Loucy (cell line): ENCODE measurements around the gene CDYL2.
A peak's percentile ranks its signal among the peaks of the same experiment; 100 is the strongest.

Experiments
- H2AFZ ChIP-seq: fragments of 200-600 bp; sonication (generic); 2 replicates; pipeline ENCODE4 v1.6.0; 2016; ENCODE audit warnings: antibody characterized with exemption, mild to moderate bottlenecking, low read length, moderate library complexity
- H3F3A ChIP-seq: fragments of 200-600 bp; 2 replicates; pipeline ENCODE4 v1.6.0; 2016; ENCODE audit warnings: antibody characterized with exemption, low read depth, mild to moderate bottlenecking
- H3K27me3 ChIP-seq: fragments of 200-600 bp; sonication (generic); 2 replicates; pipeline ENCODE4 v1.6.1; 2014; ENCODE audit warnings: low read length, mild to moderate bottlenecking; ENCODE audit not compliant: insufficient read depth, poor library complexity, severe bottlenecking
- H3K36me3 ChIP-seq: fragments of 200-600 bp; sonication (generic); 2 replicates; pipeline ENCODE4 v1.6.1; 2016; ENCODE audit warnings: low read length; ENCODE audit not compliant: insufficient read depth
- H3K4me1 ChIP-seq: fragments of 200-600 bp; sonication (generic); 2 replicates; pipeline ENCODE4 v1.5.1; 2014; ENCODE audit warnings: low read length, mild to moderate bottlenecking; ENCODE audit not compliant: insufficient read depth, poor library complexity, severe bottlenecking
- H3K4me2 ChIP-seq: fragments of 200-600 bp; sonication (generic); 2 replicates; pipeline ENCODE4 v1.6.0; 2014; ENCODE audit warnings: antibody characterized with exemption, low read length, low read depth, mild to moderate bottlenecking; ENCODE audit not compliant: poor library complexity, severe bottlenecking
- H3K4me3 ChIP-seq: fragments of 200-600 bp; sonication (generic); 2 replicates; pipeline ENCODE4 v1.5.1; 2014; ENCODE audit warnings: low read length, mild to moderate bottlenecking, mixed read lengths; ENCODE audit not compliant: poor library complexity, severe bottlenecking
- H3K79me2 ChIP-seq: fragments of 200-600 bp; sonication (generic); 2 replicates; pipeline ENCODE4 v1.6.1; 2014; ENCODE audit warnings: low read length; ENCODE audit not compliant: insufficient read depth
- H3K9ac ChIP-seq: fragments of 200-600 bp; sonication (generic); 2 replicates; pipeline ENCODE4 v1.6.0; 2014; ENCODE audit warnings: mild to moderate bottlenecking, low read depth, low read length, moderate library complexity; ENCODE audit not compliant: poor library complexity, severe bottlenecking
- H3K9me2 ChIP-seq: fragments of 200-600 bp; sonication (generic); replicated peaks from 2 replicates; pipeline ENCODE4 v1.6.1; 2016; ENCODE audit warnings: low read depth, low read length, mixed read lengths
- H3K9me3 ChIP-seq: fragments of 200-600 bp; sonication (generic); 2 replicates; pipeline ENCODE4 v1.6.1; 2014; ENCODE audit warnings: mild to moderate bottlenecking, antibody characterized with exemption, low read length, low read depth; ENCODE audit not compliant: insufficient read depth
- H4K20me1 ChIP-seq: fragments of 200-600 bp; sonication (generic); 2 replicates; pipeline ENCODE4 v1.6.0; 2014; ENCODE audit warnings: antibody characterized with exemption, low read length, mild to moderate bottlenecking; ENCODE audit not compliant: insufficient read depth, poor library complexity, severe bottlenecking
- CTCF ChIP-seq: fragments of 200-600 bp; sonication (generic); conservative IDR thresholded peaks from 2 replicates; pipeline ENCODE4 v1.5.1; 2014; ENCODE audit warnings: mild to moderate bottlenecking, antibody characterized with exemption, low read length
- EZH2phosphoT487 ChIP-seq: fragments of 200-600 bp; IDR thresholded peaks from 2 replicates; pipeline ENCODE4 v1.6.1; 2018; ENCODE audit warnings: antibody characterized with exemption, mild to moderate bottlenecking, moderate library complexity, borderline replicate concordance

The CDYL2 gene

GRCh38 chr16:80554033-80554432, 250.4 kb downstream of the CDYL2 start:
- H3K36me3 ChIP-seq: no peaks in the 10 kb centered on the region
- H3K27me3 ChIP-seq: no peaks in the 10 kb centered on the region
- H3F3A ChIP-seq: 0 out of 2 replicates have a peak, but pooled peaks cover 3% of the 10 kb centered on the region
- H3K4me1 ChIP-seq: peaks cover 44% of the 10 kb centered on the region
- H3K9ac ChIP-seq: peak overlapping the region; percentile 49
- H3K79me2 ChIP-seq: no peaks in the 10 kb centered on the region
- peak overlapping the region; percentile 66 for H3K4me2 ChIP-seq
- H2AFZ ChIP-seq: no peak overlapping the region
- no peaks in the 10 kb centered on the region for H3K9me2 ChIP-seq
- H3K9me3 ChIP-seq: no peaks in the 10 kb centered on the region
- peak overlapping the region; percentile 46 for H3K4me3 ChIP-seq
- TF ChIP-seq EZH2phosphoT487 (no peak), CTCF (no peak)
- no peaks in the 10 kb centered on the region for H4K20me1 ChIP-seq

GRCh38 chr16:80552277-80552676, 252.1 kb downstream of the CDYL2 start:
- peaks cover 44% of the 10 kb centered on the region for H3K4me1 ChIP-seq
- H3K4me3 ChIP-seq: no peak overlapping the region
- no peaks in the 10 kb centered on the region for H3K9me3 ChIP-seq

More at GRCh38 chr16:80552277-80552676, 252.1 kb downstream of the CDYL2 start:
- Histone ChIP-seq H3K36me3 (no peaks in the 10 kb centered on the region), H4K20me1 (no peaks in the 10 kb centered on the region), H3K9ac (no peak overlapping the region), H3K79me2 (no peaks in the 10 kb centered on the region), H3F3A (0 out of 2 replicates have a peak, but pooled peaks cover 3% of the 10 kb centered on the region), H2AFZ (peak overlapping the region; percentile 23; the same call in 1 of the 2 replicates), H3K9me2 (no peaks in the 10 kb centered on the region), H3K4me2 (no peak overlapping the region), H3K27me3 (no peaks in the 10 kb centered on the region)
- TF ChIP-seq CTCF: no peak
- no peak for TF ChIP-seq EZH2phosphoT487
